ENCODE data around the gene LSM7. TPM values are rescaled to one million over a fixed set of nuclear protein-coding genes. Genes with fewer than 3 reads are reported as not detected.

LSM7 gene
- total and polyA plus RNA-seq, 9 of the 15 experiments (the other 6 are each of a cell fraction or from before 2014, with no cell fraction given): 40.5 to 690 (median 265) TPM

GRCh38 chr19:2315818-2316353 is 12.5 kb downstream of the LSM7 start (continued):
- TF ChIP-seq CTCF (IDR thresholded peaks at IDR 0.05 in 2 of 3, conservative IDR thresholded peaks at IDR 0.05 in 1 of 3; ENCODE audit: insufficient read depth in 2 of 3, low read depth in 1 of 3, low read length in 3 of 3) (peak; percentile 57 to 79 (median 76)), FIP1L1 (IDR thresholded peaks at IDR 0.05; ENCODE audit: low read depth, low read length, poor library complexity, severe bottlenecking) (no peak), XRCC4 (IDR thresholded peaks at IDR 0.05; ENCODE audit: extremely low read depth, insufficient read depth, insufficient read length) (no peak), MAX (CRISPR knock-in tag; IDR thresholded peaks at IDR 0.05) (0 out of 2 replicates have a peak, but pooled peaks have one; percentile 20), SMC3 (conservative IDR thresholded peaks at IDR 0.05; ENCODE audit: insufficient read depth, low read depth, low read length) (peak; percentile 60), SPI1 (IDR thresholded peaks at IDR 0.05; ENCODE audit: borderline replicate concordance, low read depth, low read length) (no peak), CGGBP1 (CRISPR knock-in tag; IDR thresholded peaks at IDR 0.05) (no peak), TFAP4 (CRISPR knock-in tag; IDR thresholded peaks at IDR 0.05; ENCODE audit: borderline replicate concordance) (peak; percentile 46; the same call in 1 of the 2 replicates), CC2D1A (IDR thresholded peaks at IDR 0.05) (peak; percentile 64; the same call in 1 of the 2 replicates), SMARCC2 (IDR thresholded peaks at IDR 0.05; ENCODE audit: low read depth) (no peak), ZNF507 (tag; conservative IDR thresholded peaks at IDR 0.05) (no peak), ZBTB33 (CRISPR knock-in tag; IDR thresholded peaks at IDR 0.05) (peak; percentile 99), CREM (IDR thresholded peaks at IDR 0.05; ENCODE audit: low read depth) (0 out of 2 replicates have a peak, but pooled peaks have one; percentile 26), ZNF780A (CRISPR knock-in tag; IDR thresholded peaks at IDR 0.05) (no peak), SIX5 (IDR thresholded peaks at IDR 0.05; ENCODE audit: borderline replicate concordance in 1 of 2, insufficient read depth in 1 of 2, low read depth in 1 of 2, low read length in 2 of 2) (no peak), KLF13 (tag; IDR thresholded peaks at IDR 0.05; ENCODE audit: borderline replicate concordance, low read depth) (0 out of 2 replicates have a peak, but pooled peaks have one; percentile 22), ZBTB7A (IDR thresholded peaks at IDR 0.05; ENCODE audit: borderline replicate concordance, control insufficient read depth, low read depth, low read length) (peak; percentile 93), ZNF263 (CRISPR knock-in tag; IDR thresholded peaks at IDR 0.05; ENCODE audit: borderline replicate concordance) (0 out of 2 replicates have a peak, but pooled peaks have one; percentile 42), MYC (IDR thresholded peaks at IDR 0.05; ENCODE audit: low read depth, low read length) (peak; percentile 14; the same call in 1 of the 2 replicates), MYC (CRISPR knock-in tag; IDR thresholded peaks at IDR 0.05; ENCODE audit: borderline replicate concordance, low read depth) (no peak), MAFK (IDR thresholded peaks at IDR 0.05; ENCODE audit: low read length) (no peak), ZBED1 (IDR thresholded peaks at IDR 0.05) (no peak)

Measured in K562 (cell line).